Mammary epithelial cell (primary cell): ENCODE results near the gene CDRT15L2.
"Not testable (repeated sequence)": the region's sequence is repeated elsewhere in the genome, so short reads cannot be mapped to it uniquely, and the experiment has no call there.

Experiments used
- CTCF ChIP-seq, 2 donors: IDR thresholded peaks in 1 of 2; conservative IDR thresholded peaks in 1 of 2; 2 replicates each; pipeline ENCODE4 v1.5.1; 2011 to 2012; ENCODE audit warnings: inconsistent platforms in 2 of 2, low read length in 2 of 2, mild to moderate bottlenecking in 2 of 2, control low read depth in 1 of 2, low read depth in 1 of 2; ENCODE audit not compliant: insufficient read depth in 1 of 2; ENCODE audit errors: extremely low read depth in 1 of 2
- EZH2 ChIP-seq: IDR thresholded peaks from 2 replicates; pipeline ENCODE4 v1.6.1; 2012; ENCODE audit warnings: low read length, inconsistent platforms, borderline replicate concordance

- TF ChIP-seq CTCF (conservative IDR thresholded peaks at IDR 0.05 in 1 of 2, IDR thresholded peaks at IDR 0.05 in 1 of 2; ENCODE audit: extremely low read depth in 1 of 2, insufficient read depth in 1 of 2, low read depth in 1 of 2, low read length in 2 of 2); EZH2: not testable (repeated sequence)
Observed at GRCh38 chr17:20615461-20615860, 35.9 kb downstream of the CDRT15L2 start.
